BJ (cell line): ENCODE data around the gene MEF2D. TPM values are rescaled to one million over a fixed set of nuclear protein-coding genes. Genes with fewer than 3 reads are reported as not detected.

Experiments used
- CTCF ChIA-PET: fragments of 350-600 bp; formaldehyde crosslinking; extraction: SDS; loops from one replicate; lab custom pipeline; 2021; ENCODE audit warnings: antibody characterized with exemption, inconsistent platforms; lab: Yijun Ruan, JAX
- POLR2A ChIA-PET: fragments of 300-600 bp; sonication (Branson Sonifier 250); formaldehyde crosslinking; extraction: SDS; loops from one replicate; lab custom pipeline; 2021; ENCODE audit warnings: antibody characterized with exemption; lab: Charles Lee
- DNase-seq: peaks from one replicate; pipeline ENCODE4 v3.0.0-alpha.2; 2011; ENCODE audit warnings: low read depth
- H3K27me3 ChIP-seq: 2 replicates; pipeline ENCODE4 v1.6.0; 2011; ENCODE audit warnings: low read length; ENCODE audit not compliant: control insufficient read depth, insufficient read depth
- H3K36me3 ChIP-seq: 2 replicates; pipeline ENCODE4 v1.5.1; 2011; ENCODE audit warnings: low read length; ENCODE audit not compliant: control insufficient read depth, insufficient read depth
- H3K4me3 ChIP-seq: 2 replicates; pipeline ENCODE4 v1.5.1; 2011; ENCODE audit warnings: low read depth, mild to moderate bottlenecking, control low read depth, low read length
- polyA plus RNA-seq: library from polyadenylated mRNA; depleted of rRNA; stranded (reverse); fragments of >200 nt; gene quantifications from 2 replicates; pipeline ENCODE4 v1.2.3, GENCODE V29; 2011
- TF ChIP-seq, protein P1 (sequence below): IDR thresholded peaks from 2 replicates; pipeline ENCODE4 v1.5.1; 2011; ENCODE audit warnings: low read depth, mild to moderate bottlenecking, control low read depth, inconsistent platforms, low read length, moderate library complexity; ENCODE audit not compliant: insufficient read depth

The MEF2D gene
- polyA plus RNA-seq, 1 experiment: 15.1 TPM

DNA sequence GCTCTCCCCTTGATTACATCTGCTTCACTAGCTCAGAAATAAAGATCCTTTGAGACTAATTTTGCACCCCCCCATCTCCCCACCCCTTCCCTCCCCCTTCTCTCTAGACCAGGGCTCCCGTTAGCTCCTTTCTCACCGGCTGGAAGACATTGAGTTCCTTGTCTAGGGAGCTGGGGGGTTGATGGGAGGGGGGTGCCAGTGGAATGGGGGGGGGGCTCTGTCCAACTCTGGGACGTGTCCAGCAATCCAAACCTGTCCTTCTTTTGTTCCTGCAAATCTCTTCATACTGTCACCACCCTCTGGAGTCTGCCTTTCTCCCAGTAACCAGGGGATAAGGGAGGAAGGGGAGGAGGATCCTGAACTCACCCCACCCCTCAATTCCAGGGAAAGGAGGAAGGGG is 69.7 kb downstream of the MEF2D start:
- POLR2A ChIA-PET: no interaction called here
- Histone ChIP-seq H3K4me3 (no peak overlapping the region), H3K36me3 (no peaks in the 10 kb centered on the region), H3K27me3 (peaks cover 85% of the 10 kb centered on the region)
- CTCF ChIA-PET: interaction anchor here (0.6 to 5.3 kb wide), 2 partner anchors 45 to 281 kb away, joined by 3 to 42 read pairs; no protein-coding TSS in a partner anchor
- DNase-seq: no peak
- TF ChIP-seq, protein P1, sequence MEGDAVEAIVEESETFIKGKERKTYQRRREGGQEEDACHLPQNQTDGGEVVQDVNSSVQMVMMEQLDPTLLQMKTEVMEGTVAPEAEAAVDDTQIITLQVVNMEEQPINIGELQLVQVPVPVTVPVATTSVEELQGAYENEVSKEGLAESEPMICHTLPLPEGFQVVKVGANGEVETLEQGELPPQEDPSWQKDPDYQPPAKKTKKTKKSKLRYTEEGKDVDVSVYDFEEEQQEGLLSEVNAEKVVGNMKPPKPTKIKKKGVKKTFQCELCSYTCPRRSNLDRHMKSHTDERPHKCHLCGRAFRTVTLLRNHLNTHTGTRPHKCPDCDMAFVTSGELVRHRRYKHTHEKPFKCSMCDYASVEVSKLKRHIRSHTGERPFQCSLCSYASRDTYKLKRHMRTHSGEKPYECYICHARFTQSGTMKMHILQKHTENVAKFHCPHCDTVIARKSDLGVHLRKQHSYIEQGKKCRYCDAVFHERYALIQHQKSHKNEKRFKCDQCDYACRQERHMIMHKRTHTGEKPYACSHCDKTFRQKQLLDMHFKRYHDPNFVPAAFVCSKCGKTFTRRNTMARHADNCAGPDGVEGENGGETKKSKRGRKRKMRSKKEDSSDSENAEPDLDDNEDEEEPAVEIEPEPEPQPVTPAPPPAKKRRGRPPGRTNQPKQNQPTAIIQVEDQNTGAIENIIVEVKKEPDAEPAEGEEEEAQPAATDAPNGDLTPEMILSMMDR: no peak

GRCh38 chr1:156430303-156430702 is 70.3 kb downstream of the MEF2D start:
- Histone ChIP-seq H3K27me3 (peaks cover 84% of the 10 kb centered on the region), H3K36me3 (no peaks in the 10 kb centered on the region), H3K4me3 (no peak overlapping the region)
- ChIA-PET CTCF (interaction anchor here (0.6 to 5.3 kb wide), 3 partner anchors 11 to 281 kb away, joined by 3 to 42 read pairs (median 5); no protein-coding TSS in a partner anchor), POLR2A (no interaction called here)
- no peak for DNase-seq
- TF ChIP-seq, protein P1: no peak

- CTCF ChIA-PET: interaction anchor here (0.9 to 5.3 kb wide), 3 partner anchors 10 to 44 kb away, joined by 5 to 42 read pairs (median 6); no protein-coding TSS in a partner anchor
- TF ChIP-seq, protein P1: no peak
Measured at GRCh38 chr1:156429313-156430060, 71.1 kb downstream of the MEF2D start.

DNA sequence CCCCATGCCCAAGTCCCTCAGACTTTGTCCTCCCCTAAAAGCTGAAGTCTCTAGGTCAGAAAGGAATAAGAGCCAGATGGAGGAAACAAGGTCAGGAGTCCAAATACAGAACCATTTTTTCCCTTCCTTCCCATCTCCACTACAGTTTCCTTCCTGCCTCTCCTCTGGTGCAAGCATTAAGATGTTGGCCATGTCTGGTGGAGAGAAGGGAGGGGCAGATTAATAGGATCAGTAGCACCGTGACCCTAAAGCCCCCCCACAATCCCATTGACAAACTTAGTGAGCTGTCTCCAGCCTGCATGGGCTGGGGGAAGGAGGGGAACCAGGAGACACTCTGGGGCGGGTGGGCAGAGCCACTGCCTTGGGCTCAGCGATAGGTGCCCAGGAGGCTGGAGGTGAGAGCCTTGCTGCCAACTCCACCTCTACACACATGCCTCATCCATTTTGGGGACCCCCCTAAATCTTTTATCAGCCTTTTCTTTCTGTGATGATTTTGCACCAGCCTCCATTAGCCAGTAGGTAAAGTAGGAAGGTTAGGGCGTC is 71.8 kb downstream of the MEF2D start:
- TF ChIP-seq, protein P1: no peak
- POLR2A ChIA-PET: no interaction called here
- CTCF ChIA-PET: interaction anchor here (0.8 to 1.9 kb wide), 3 partner anchors 9 to 43 kb away, joined by 3 to 6 read pairs (median 5); no protein-coding TSS in a partner anchor
- Histone ChIP-seq H3K4me3 (no peak overlapping the region), H3K36me3 (no peaks in the 10 kb centered on the region), H3K27me3 (peaks cover 83% of the 10 kb centered on the region)
- DNase-seq: no peak

More at GRCh38 chr1:156429313-156430060, 71.1 kb downstream of the MEF2D start:
- Histone ChIP-seq H3K27me3 (peaks cover 84% of the 10 kb centered on the region), H3K36me3 (no peaks in the 10 kb centered on the region), H3K4me3 (no peak overlapping the region)
- POLR2A ChIA-PET: no interaction called here
- no peak for DNase-seq

- DNase-seq: no peak
- Histone ChIP-seq H3K4me3 (no peak overlapping the region), H3K27me3 (peaks cover 82% of the 10 kb centered on the region), H3K36me3 (no peaks in the 10 kb centered on the region)
- ChIA-PET POLR2A (no interaction called here), CTCF (interaction anchor here (0.8 kb wide), 1 partner anchor 18 kb away, joined by 3 read pairs; no protein-coding TSS in a partner anchor)
- TF ChIP-seq, protein P1: no peak
Measured at GRCh38 chr1:156427957-156428356, 72.6 kb downstream of the MEF2D start.
